ENCODE results near the gene MEDAG.

The MEDAG gene

GRCh38 chr13:30882996-30883766, 22.9 kb upstream of the MEDAG start:
- H3K9ac ChIP-seq (ENCODE audit: low read depth in 1 of 2, low read length in 2 of 2) = no peak overlapping the region
- peaks cover 0 to 3% of the 10 kb centered on the region in 2 donors for H3K27me3 ChIP-seq (ENCODE audit: control insufficient read depth in 1 of 2, insufficient read depth in 2 of 2, low read length in 2 of 2)
- no peaks in the 10 kb centered on the region for H3K36me3 ChIP-seq (ENCODE audit: control insufficient read depth in 1 of 2, insufficient read depth in 2 of 2, low read length in 2 of 2)
- H3K4me1 ChIP-seq (ENCODE audit: control insufficient read depth in 1 of 2, insufficient read depth in 2 of 2, low read length in 2 of 2) = peaks cover 0 to 3% of the 10 kb centered on the region in 2 donors
- no peaks in the 10 kb centered on the region for H3K9me3 ChIP-seq (ENCODE audit: control insufficient read depth in 1 of 2, low read length in 2 of 2)
- no peak overlapping the region for H3K4me3 ChIP-seq (ENCODE audit: low read depth in 1 of 2, low read length in 2 of 2)
- H3K27ac ChIP-seq (ENCODE audit: low read depth, low read length) = no peak overlapping the region

- peaks cover 0 to 3% of the 10 kb centered on the region in 2 donors for H3K4me1 ChIP-seq (ENCODE audit: control insufficient read depth in 1 of 2, insufficient read depth in 2 of 2, low read length in 2 of 2)
- H3K9me3 ChIP-seq (ENCODE audit: control insufficient read depth in 1 of 2, low read length in 2 of 2) = peaks cover 0 to 3% of the 10 kb centered on the region in 2 donors
- no peak overlapping the region for H3K4me3 ChIP-seq (ENCODE audit: low read depth in 1 of 2, low read length in 2 of 2)
- no peak overlapping the region for H3K9ac ChIP-seq (ENCODE audit: low read depth in 1 of 2, low read length in 2 of 2)
- H3K27ac ChIP-seq (ENCODE audit: low read depth, low read length) = no peak overlapping the region
- peaks cover 0 to 3% of the 10 kb centered on the region in 2 donors for H3K27me3 ChIP-seq (ENCODE audit: control insufficient read depth in 1 of 2, insufficient read depth in 2 of 2, low read length in 2 of 2)
- H3K36me3 ChIP-seq (ENCODE audit: control insufficient read depth in 1 of 2, insufficient read depth in 2 of 2, low read length in 2 of 2) = no peaks in the 10 kb centered on the region
Measured at GRCh38 chr13:30884543-30884942, 21.5 kb upstream of the MEDAG start.

GRCh38 chr13:30889196-30889690, 16.8 kb upstream of the MEDAG start:
- H3K27ac ChIP-seq (ENCODE audit: low read depth, low read length) = no peak overlapping the region
- no peak overlapping the region for H3K4me3 ChIP-seq (ENCODE audit: low read depth in 1 of 2, low read length in 2 of 2)
- no peaks in the 10 kb centered on the region for H3K27me3 ChIP-seq (ENCODE audit: control insufficient read depth in 1 of 2, insufficient read depth in 2 of 2, low read length in 2 of 2)
- peaks cover 0 to 3% of the 10 kb centered on the region in 2 donors for H3K9me3 ChIP-seq (ENCODE audit: control insufficient read depth in 1 of 2, low read length in 2 of 2)
- H3K36me3 ChIP-seq (ENCODE audit: control insufficient read depth in 1 of 2, insufficient read depth in 2 of 2, low read length in 2 of 2) = no peaks in the 10 kb centered on the region
- no peaks in the 10 kb centered on the region for H3K4me1 ChIP-seq (ENCODE audit: control insufficient read depth in 1 of 2, insufficient read depth in 2 of 2, low read length in 2 of 2)
- H3K9ac ChIP-seq (ENCODE audit: low read depth in 1 of 2, low read length in 2 of 2) = no peak overlapping the region

- Histone ChIP-seq H3K9me3 (ENCODE audit: control insufficient read depth in 1 of 2, low read length in 2 of 2) (peaks cover 0 to 3% of the 10 kb centered on the region in 2 donors), H3K36me3 (ENCODE audit: control insufficient read depth in 1 of 2, insufficient read depth in 2 of 2, low read length in 2 of 2) (no peaks in the 10 kb centered on the region), H3K9ac (ENCODE audit: low read depth in 1 of 2, low read length in 2 of 2) (no peak overlapping the region), H3K27ac (ENCODE audit: low read depth, low read length) (no peak overlapping the region), H3K4me3 (ENCODE audit: low read depth in 1 of 2, low read length in 2 of 2) (no peak overlapping the region), H3K4me1 (ENCODE audit: control insufficient read depth in 1 of 2, insufficient read depth in 2 of 2, low read length in 2 of 2) (no peaks in the 10 kb centered on the region), H3K27me3 (ENCODE audit: control insufficient read depth in 1 of 2, insufficient read depth in 2 of 2, low read length in 2 of 2) (no peaks in the 10 kb centered on the region)
Measured at GRCh38 chr13:30892966-30893365, 13.1 kb upstream of the MEDAG start.

GRCh38 chr13:30895773-30896172, 10.3 kb upstream of the MEDAG start:
- Histone ChIP-seq H3K27me3 (ENCODE audit: control insufficient read depth in 1 of 2, insufficient read depth in 2 of 2, low read length in 2 of 2) (peaks cover 0 to 3% of the 10 kb centered on the region in 2 donors), H3K36me3 (ENCODE audit: control insufficient read depth in 1 of 2, insufficient read depth in 2 of 2, low read length in 2 of 2) (no peaks in the 10 kb centered on the region), H3K27ac (ENCODE audit: low read depth, low read length) (no peak overlapping the region), H3K9me3 (ENCODE audit: control insufficient read depth in 1 of 2, low read length in 2 of 2) (no peaks in the 10 kb centered on the region), H3K4me1 (ENCODE audit: control insufficient read depth in 1 of 2, insufficient read depth in 2 of 2, low read length in 2 of 2) (no peaks in the 10 kb centered on the region), H3K4me3 (ENCODE audit: low read depth in 1 of 2, low read length in 2 of 2) (no peak overlapping the region), H3K9ac (ENCODE audit: low read depth in 1 of 2, low read length in 2 of 2) (no peak overlapping the region)

GRCh38 chr13:30898070-30898469, 8.0 kb upstream of the MEDAG start:
- peaks cover 3 to 7% of the 10 kb centered on the region in 2 donors for H3K27me3 ChIP-seq (ENCODE audit: control insufficient read depth in 1 of 2, insufficient read depth in 2 of 2, low read length in 2 of 2)
- no peaks in the 10 kb centered on the region for H3K36me3 ChIP-seq (ENCODE audit: control insufficient read depth in 1 of 2, insufficient read depth in 2 of 2, low read length in 2 of 2)
- no peaks in the 10 kb centered on the region for H3K4me1 ChIP-seq (ENCODE audit: control insufficient read depth in 1 of 2, insufficient read depth in 2 of 2, low read length in 2 of 2)
- H3K4me3 ChIP-seq (ENCODE audit: low read depth in 1 of 2, low read length in 2 of 2) = no peak overlapping the region
- H3K9ac ChIP-seq (ENCODE audit: low read depth in 1 of 2, low read length in 2 of 2) = no peak overlapping the region
- H3K27ac ChIP-seq (ENCODE audit: low read depth, low read length) = no peak overlapping the region
- no peaks in the 10 kb centered on the region for H3K9me3 ChIP-seq (ENCODE audit: control insufficient read depth in 1 of 2, low read length in 2 of 2)

- peaks cover 3 to 13% of the 10 kb centered on the region in 2 donors for H3K27me3 ChIP-seq (ENCODE audit: control insufficient read depth in 1 of 2, insufficient read depth in 2 of 2, low read length in 2 of 2)
- no peak overlapping the region for H3K9ac ChIP-seq (ENCODE audit: low read depth in 1 of 2, low read length in 2 of 2)
- H3K36me3 ChIP-seq (ENCODE audit: control insufficient read depth in 1 of 2, insufficient read depth in 2 of 2, low read length in 2 of 2) = no peaks in the 10 kb centered on the region
- no peaks in the 10 kb centered on the region for H3K9me3 ChIP-seq (ENCODE audit: control insufficient read depth in 1 of 2, low read length in 2 of 2)
- H3K4me3 ChIP-seq (ENCODE audit: low read depth in 1 of 2, low read length in 2 of 2) = no peak overlapping the region
- no peaks in the 10 kb centered on the region for H3K4me1 ChIP-seq (ENCODE audit: control insufficient read depth in 1 of 2, insufficient read depth in 2 of 2, low read length in 2 of 2)
- no peak overlapping the region for H3K27ac ChIP-seq (ENCODE audit: low read depth, low read length)
Measured at GRCh38 chr13:30898678-30899241, 7.3 kb upstream of the MEDAG start.

- no peak overlapping the region for H3K27ac ChIP-seq (ENCODE audit: low read depth, low read length)
Measured at GRCh38 chr13:30900436-30900835, 5.6 kb upstream of the MEDAG start.

GRCh38 chr13:30900952-30901749, 4.9 kb upstream of the MEDAG start:
- no peak overlapping the region for H3K27ac ChIP-seq (ENCODE audit: low read depth, low read length)
- no peak overlapping the region for H3K4me3 ChIP-seq (ENCODE audit: low read depth in 1 of 2, low read length in 2 of 2)
- H3K9ac ChIP-seq (ENCODE audit: low read depth in 1 of 2, low read length in 2 of 2) = no peak overlapping the region
- H3K9me3 ChIP-seq (ENCODE audit: control insufficient read depth in 1 of 2, low read length in 2 of 2) = no peaks in the 10 kb centered on the region
- H3K27me3 ChIP-seq (ENCODE audit: control insufficient read depth in 1 of 2, insufficient read depth in 2 of 2, low read length in 2 of 2) = peaks cover 18 to 34% of the 10 kb centered on the region in 2 donors
- H3K36me3 ChIP-seq (ENCODE audit: control insufficient read depth in 1 of 2, insufficient read depth in 2 of 2, low read length in 2 of 2) = no peaks in the 10 kb centered on the region
- no peaks in the 10 kb centered on the region for H3K4me1 ChIP-seq (ENCODE audit: control insufficient read depth in 1 of 2, insufficient read depth in 2 of 2, low read length in 2 of 2)

More at GRCh38 chr13:30900436-30900835, 5.6 kb upstream of the MEDAG start:
- Histone ChIP-seq H3K4me3 (ENCODE audit: low read depth in 1 of 2, low read length in 2 of 2) (no peak overlapping the region), H3K4me1 (ENCODE audit: control insufficient read depth in 1 of 2, insufficient read depth in 2 of 2, low read length in 2 of 2) (no peaks in the 10 kb centered on the region), H3K36me3 (ENCODE audit: control insufficient read depth in 1 of 2, insufficient read depth in 2 of 2, low read length in 2 of 2) (no peaks in the 10 kb centered on the region), H3K27me3 (ENCODE audit: control insufficient read depth in 1 of 2, insufficient read depth in 2 of 2, low read length in 2 of 2) (peaks cover 11 to 28% of the 10 kb centered on the region in 2 donors), H3K9ac (ENCODE audit: low read depth in 1 of 2, low read length in 2 of 2) (no peak overlapping the region), H3K9me3 (ENCODE audit: control insufficient read depth in 1 of 2, low read length in 2 of 2) (no peaks in the 10 kb centered on the region)

- H3K9ac ChIP-seq (ENCODE audit: low read depth in 1 of 2, low read length in 2 of 2) = no peak overlapping the region
Measured at GRCh38 chr13:30904043-30904442, 2.0 kb upstream of the MEDAG start.

More at GRCh38 chr13:30904043-30904442, 2.0 kb upstream of the MEDAG start:
- Histone ChIP-seq H3K4me3 (ENCODE audit: low read depth in 1 of 2, low read length in 2 of 2) (no peak overlapping the region), H3K36me3 (ENCODE audit: control insufficient read depth in 1 of 2, insufficient read depth in 2 of 2, low read length in 2 of 2) (no peaks in the 10 kb centered on the region), H3K27me3 (ENCODE audit: control insufficient read depth in 1 of 2, insufficient read depth in 2 of 2, low read length in 2 of 2) (peaks cover 37 to 46% of the 10 kb centered on the region in 2 donors), H3K9me3 (ENCODE audit: control insufficient read depth in 1 of 2, low read length in 2 of 2) (no peaks in the 10 kb centered on the region), H3K27ac (ENCODE audit: low read depth, low read length) (no peak overlapping the region), H3K4me1 (ENCODE audit: control insufficient read depth in 1 of 2, insufficient read depth in 2 of 2, low read length in 2 of 2) (no peaks in the 10 kb centered on the region)
